8988T (cell line): ENCODE measurements around the gene PCSK6.
"Not testable (repeated sequence)": the region's sequence is repeated elsewhere in the genome, so short reads cannot be mapped to it uniquely, and the experiment has no call there.

Experiments used
- DNase-seq: peaks from one replicate; pipeline ENCODE4 v3.0.0; 2011

The PCSK6 gene

GRCh38 chr15:101394654-101395053 lies 94.9 kb downstream of the PCSK6 start:
- no peak for DNase-seq

GRCh38 chr15:101394056-101394630 lies 95.4 kb downstream of the PCSK6 start:
- DNase-seq = no peak

- no peak for DNase-seq
These were observed 96.3 kb downstream of the PCSK6 start for GRCh38 chr15:101393172-101393571.

GRCh38 chr15:101391981-101392640 lies 97.4 kb downstream of the PCSK6 start:
- no peak for DNase-seq

DNA sequence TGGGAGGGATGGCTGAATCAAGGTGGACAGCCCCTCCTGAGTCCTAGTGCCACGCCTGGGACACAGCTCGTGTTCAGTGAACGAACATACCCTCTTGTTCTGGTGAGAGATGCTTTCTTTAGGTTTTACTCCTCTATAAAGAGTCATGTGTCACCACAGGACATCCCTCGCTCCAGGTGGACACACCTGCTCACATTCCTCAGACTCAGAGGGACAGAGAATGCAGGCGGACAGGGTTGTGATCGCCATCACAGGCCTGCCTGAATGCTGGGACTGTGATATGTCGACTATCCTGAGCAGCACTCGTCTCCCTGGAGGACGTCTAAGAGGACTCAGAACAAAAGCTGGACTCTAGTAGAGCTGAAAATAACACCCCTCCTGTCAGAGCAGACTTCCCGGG lies 98.1 kb downstream of the PCSK6 start:
- no peak for DNase-seq

DNA sequence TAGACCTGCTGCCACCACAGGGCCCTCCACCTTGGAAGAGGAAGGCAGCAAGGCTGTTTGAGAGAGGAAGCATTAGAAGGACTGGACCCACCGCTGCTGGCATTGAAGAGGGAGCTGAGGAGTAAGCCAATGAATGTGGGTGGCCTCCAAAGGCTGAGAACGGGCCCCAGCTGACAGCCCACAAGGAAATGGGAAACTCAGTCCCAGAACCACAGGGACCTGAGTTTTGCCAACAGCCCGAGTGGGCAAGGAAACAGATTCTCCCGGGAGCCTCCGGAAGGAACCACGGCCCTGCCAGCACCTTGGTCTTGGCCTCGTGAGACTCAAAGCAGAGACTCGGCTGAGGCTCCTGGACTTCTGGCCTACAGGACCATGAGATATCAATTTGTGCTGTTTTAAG lies 99.0 kb downstream of the PCSK6 start:
- no peak for DNase-seq

DNA sequence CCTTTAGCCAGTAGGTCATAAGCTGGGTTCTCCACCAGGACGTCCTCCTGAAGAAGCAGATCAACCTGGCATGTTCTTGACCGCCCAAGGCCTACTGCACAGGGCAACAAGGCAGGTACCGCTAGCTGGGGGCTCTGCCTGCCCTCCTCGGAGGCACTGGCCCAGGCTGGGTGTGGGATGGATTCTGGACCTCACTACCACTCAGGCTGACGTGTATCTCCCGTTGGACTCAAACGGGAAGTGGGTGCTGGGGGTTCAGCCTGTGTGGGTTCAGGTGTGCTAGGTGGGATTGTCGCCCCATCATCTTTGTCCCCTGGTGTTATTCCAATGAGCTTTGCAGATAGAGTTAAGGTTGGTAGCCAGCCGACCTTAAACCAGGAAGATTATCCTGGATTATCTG lies 99.4 kb downstream of the PCSK6 start:
- DNase-seq = no peak

- no peak for DNase-seq
These were observed 100.1 kb downstream of the PCSK6 start for GRCh38 chr15:101389362-101389761.

GRCh38 chr15:101388046-101388445 lies 101.5 kb downstream of the PCSK6 start:
- DNase-seq = no peak

DNA sequence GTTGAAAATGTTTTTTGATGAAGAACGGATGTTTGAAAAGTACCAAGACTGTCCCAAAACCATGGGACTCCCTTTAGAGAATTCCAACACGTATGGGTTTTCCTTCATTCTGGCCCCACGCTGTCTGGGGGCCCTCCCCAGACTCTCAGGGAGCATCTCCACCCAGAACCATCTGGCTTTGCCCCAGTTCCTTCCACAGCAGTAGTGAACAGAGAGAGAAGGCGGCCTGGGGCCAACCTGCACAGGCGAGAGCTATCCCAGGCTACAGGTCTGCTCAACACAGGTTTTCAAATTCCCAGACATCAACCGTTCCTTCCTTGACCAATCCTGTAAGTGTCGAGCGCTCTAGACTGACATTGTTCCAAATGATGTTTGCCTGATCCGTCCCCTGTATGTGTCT lies 101.9 kb downstream of the PCSK6 start:
- DNase-seq = no peak

DNA sequence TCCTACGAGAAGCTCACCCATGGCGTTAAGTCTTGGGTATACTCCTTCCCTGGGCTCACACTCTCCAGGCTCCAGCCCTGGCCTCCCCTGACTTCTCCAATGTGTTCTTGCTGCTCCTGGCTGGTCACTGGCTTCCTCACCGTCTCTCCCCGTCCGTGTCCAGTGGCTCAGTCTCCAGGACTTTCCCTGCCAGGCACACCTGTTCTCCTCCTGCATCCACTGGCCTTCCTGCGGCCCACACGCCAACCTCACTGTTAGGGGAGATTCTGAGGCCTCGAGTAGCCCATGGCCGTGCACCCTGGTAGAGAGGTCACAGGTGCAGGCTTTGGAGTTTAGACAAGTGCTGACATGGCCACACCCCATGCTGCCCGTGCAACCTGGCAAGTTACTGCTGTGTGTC lies 102.5 kb downstream of the PCSK6 start:
- no peak for DNase-seq

GRCh38 chr15:101386006-101386405 lies 103.5 kb downstream of the PCSK6 start:
- DNase-seq = no peak

- no peak for DNase-seq
These were observed 105.2 kb downstream of the PCSK6 start for GRCh38 chr15:101384276-101384675.

DNA sequence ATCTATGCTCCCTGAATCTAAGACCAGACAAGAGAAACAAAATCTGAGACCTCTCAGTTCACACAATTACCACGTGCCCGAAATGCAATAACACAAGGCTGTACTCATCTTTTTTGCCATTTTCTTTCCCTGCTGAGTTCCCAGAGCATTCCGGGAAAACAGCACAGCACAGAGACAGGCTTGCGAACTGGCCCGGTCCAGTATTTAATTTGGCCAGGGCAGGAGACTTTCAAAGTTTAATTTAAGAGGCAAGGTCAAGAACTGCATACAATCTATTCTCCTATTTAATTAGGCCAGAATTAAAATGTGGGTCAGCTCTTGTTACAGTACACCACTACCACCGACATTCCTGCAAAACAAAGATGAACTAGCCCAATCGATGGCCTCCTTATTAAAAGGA lies 107.0 kb downstream of the PCSK6 start:
- no peak for DNase-seq

- no peak for DNase-seq
These were observed 107.8 kb downstream of the PCSK6 start for GRCh38 chr15:101381671-101382212.

DNA sequence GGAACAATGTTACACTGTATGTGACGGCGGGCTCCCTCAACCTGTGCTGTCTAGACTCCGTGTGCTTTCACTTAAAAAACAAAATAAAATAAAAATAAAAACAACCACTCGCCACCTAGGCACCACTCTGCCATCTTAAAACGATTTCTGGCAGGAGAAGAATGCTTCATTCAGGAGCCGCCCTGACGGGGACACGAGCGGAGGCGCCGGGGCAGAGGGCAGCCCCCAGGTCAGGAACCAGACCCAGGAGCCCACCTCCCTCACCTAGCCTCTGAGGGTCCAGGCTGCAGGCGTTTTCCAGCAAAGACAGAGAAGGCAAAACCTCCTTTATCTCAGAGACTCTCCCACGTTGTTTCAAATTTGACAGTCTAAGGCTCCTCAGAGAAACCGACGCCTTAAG lies 109.4 kb downstream of the PCSK6 start:
- no peak for DNase-seq

DNA sequence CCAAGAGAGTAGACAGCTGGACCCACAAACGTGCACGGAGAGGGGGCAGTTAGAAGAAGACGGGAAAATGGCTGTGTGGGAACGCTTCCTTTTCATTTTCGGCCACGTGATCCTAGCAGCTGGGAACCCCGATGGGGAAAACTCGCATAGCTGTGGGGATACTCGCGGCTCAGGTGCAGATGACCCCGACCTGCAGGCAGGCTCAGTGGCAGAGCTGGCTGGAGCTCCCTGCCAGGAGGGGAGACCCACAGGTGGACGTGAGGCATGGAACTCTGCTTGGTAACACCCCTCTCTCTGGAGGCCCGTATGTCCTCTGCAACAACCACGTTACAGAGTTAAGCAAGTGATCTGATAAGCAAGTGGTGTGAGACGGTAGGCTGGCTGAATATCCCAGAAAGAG lies 109.9 kb downstream of the PCSK6 start:
- no peak for DNase-seq

GRCh38 chr15:101378879-101379278 lies 110.6 kb downstream of the PCSK6 start:
- DNase-seq = no peak

- DNase-seq = no peak
These were observed 111.2 kb downstream of the PCSK6 start for GRCh38 chr15:101378171-101378755.

GRCh38 chr15:101376615-101377395 lies 112.7 kb downstream of the PCSK6 start:
- DNase-seq = no peak

DNA sequence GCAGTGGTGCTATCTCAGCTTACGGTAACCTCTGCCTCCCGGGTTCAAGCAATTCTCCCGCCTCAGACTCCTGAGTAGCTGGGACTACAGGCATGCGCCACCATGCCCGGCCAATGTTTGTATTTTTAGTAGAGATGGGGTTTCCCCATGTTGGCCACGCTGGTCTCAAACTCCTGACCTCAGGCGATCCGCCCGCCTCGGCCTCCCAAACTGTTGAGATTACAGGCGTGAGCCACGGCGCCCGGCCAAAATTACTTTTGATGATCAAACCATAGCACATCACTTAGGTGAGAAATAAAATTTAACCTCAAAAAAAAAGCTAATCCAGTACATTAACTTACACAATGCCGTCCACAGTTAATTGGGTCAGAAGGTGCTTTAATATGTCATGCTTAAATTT lies 114.5 kb downstream of the PCSK6 start:
- DNase-seq = not testable (repeated sequence)

- DNase-seq = no peak
These were observed 115.2 kb downstream of the PCSK6 start for GRCh38 chr15:101374326-101374725.

GRCh38 chr15:101373577-101373976 lies 115.9 kb downstream of the PCSK6 start:
- no peak for DNase-seq
